Suprapubic skin (tissue), 4 donors: Measurements from ENCODE around the gene RPL19.

Experiments used
- CTCF ChIP-seq, 2 donors: fragments of 200-600 bp in 1 of 2; fragments of 450-650 bp in 1 of 2; sonication (generic) in 1 of 2; IDR thresholded peaks; one replicate each; pipeline ENCODE4 v1.5.1; 2016 to 2019; ENCODE audit warnings: antibody characterized with exemption in 2 of 2, mild to moderate bottlenecking in 1 of 2, moderate library complexity in 1 of 2
- EP300 ChIP-seq: sonication (generic); formaldehyde crosslinking; IDR thresholded peaks from one replicate; pipeline ENCODE4 v1.6.1; 2017; ENCODE audit warnings: antibody characterized with exemption
- POLR2A ChIP-seq, 2 donors: fragments of 450-650 bp; IDR thresholded peaks; one replicate each; pipeline ENCODE4 v1.6.1; 2017; ENCODE audit warnings: antibody characterized with exemption in 2 of 2, mild to moderate bottlenecking in 2 of 2, moderate library complexity in 2 of 2
- POLR2AphosphoS5 ChIP-seq, 3 donors: sonication (generic); formaldehyde crosslinking; IDR thresholded peaks; one replicate each; pipeline ENCODE4 v1.6.1; 2017; ENCODE audit warnings: antibody characterized with exemption in 3 of 3

GRCh38 chr17:39161962-39162361 is 38.1 kb upstream of the RPL19 start:
- TF ChIP-seq CTCF (IDR thresholded peaks at IDR 0.05), result no peak
- no peak for TF ChIP-seq POLR2AphosphoS5 (IDR thresholded peaks at IDR 0.05)
- no peak for TF ChIP-seq POLR2A (IDR thresholded peaks at IDR 0.05)
- TF ChIP-seq EP300, result no peak
